Natural killer cell (primary cell): ENCODE measurements around the gene ZBTB25. TPM values are rescaled to one million over a fixed set of nuclear protein-coding genes. Genes with fewer than 3 reads are reported as not detected.

Experiments used
- ATAC-seq, 3 donors: fragments of 150-1000 bp in 2 of 3; fragments of 200-7000 bp in 1 of 3; cut with Tn5 transposase; 1 replicate in 1 of 3; 2 replicates in 2 of 3; pipeline ENCODE4 v1.10.0; 2021; ENCODE audit warnings: mild to moderate bottlenecking in 2 of 3, moderate library complexity in 2 of 3
- DNase-seq, 2 donors: peaks; one replicate each; pipeline versions ENCODE4 v3.0.0 to v3.0.0-alpha.2; 2013 to 2021; ENCODE audit warnings: mixed read lengths in 1 of 2
- H3K27ac ChIP-seq: one replicate; pipeline ENCODE4 v1.5.1; 2013; ENCODE audit warnings: mild to moderate bottlenecking, low read length
- H3K27me3 ChIP-seq: one replicate; pipeline ENCODE4 v1.6.1; 2013; ENCODE audit warnings: low read length; ENCODE audit not compliant: control insufficient read depth, insufficient read depth
- H3K36me3 ChIP-seq: one replicate; pipeline ENCODE4 v1.6.1; 2013; ENCODE audit warnings: low read length; ENCODE audit not compliant: control insufficient read depth, insufficient read depth
- H3K4me1 ChIP-seq: one replicate; pipeline ENCODE4 v1.6.1; 2013; ENCODE audit warnings: low read length; ENCODE audit not compliant: control insufficient read depth, insufficient read depth
- H3K4me3 ChIP-seq: one replicate; pipeline ENCODE4 v1.5.1; 2013; ENCODE audit warnings: low read length
- H3K9me3 ChIP-seq: one replicate; pipeline ENCODE4 v1.6.1; 2013; ENCODE audit warnings: low read length; ENCODE audit not compliant: control insufficient read depth, insufficient read depth
- H3K27ac Mint-ChIP-seq, 2 donors: one replicate each; pipeline ENCODE4 v1.8.0; 2022; ENCODE audit warnings: mild to moderate bottlenecking in 2 of 2, mixed read lengths in 2 of 2, moderate library complexity in 1 of 2
- H3K27me3 Mint-ChIP-seq, 2 donors: one replicate each; pipeline ENCODE4 v1.8.0; 2022; ENCODE audit warnings: low read depth in 2 of 2, mixed read lengths in 2 of 2
- H3K36me3 Mint-ChIP-seq: one replicate; pipeline ENCODE4 v1.8.0; 2022; ENCODE audit warnings: mixed read lengths
- H3K4me1 Mint-ChIP-seq, 2 donors: one replicate each; pipeline ENCODE4 v1.8.0; 2022; ENCODE audit warnings: mixed read lengths in 2 of 2
- H3K4me3 Mint-ChIP-seq: one replicate; pipeline ENCODE4 v1.8.0; 2022; ENCODE audit warnings: mild to moderate bottlenecking, moderate library complexity, mixed read lengths
- H3K9me3 Mint-ChIP-seq, 2 donors: one replicate each; pipeline ENCODE4 v1.8.0; 2022; ENCODE audit warnings: mixed read lengths in 2 of 2
- WGBS: methylation state at CpG from one replicate; pipeline ENCODE4 v1.1.7; 2013; ENCODE audit warnings: missing lambda C conversion rate; ENCODE audit not compliant: insufficient coverage; 5-methylcytosine and 5-hydroxymethylcytosine counted together
- intact Hi-C: fragments of 100-400 bp; cut with micrococcal nuclease; formaldehyde crosslinking; loops from one replicate; pipeline ENCODE4 v1.14.2; 2022
- total RNA-seq, 4 donors: library from RNA; stranded (reverse); fragments of 120-200 nt in 1 of 4; gene quantifications; one replicate each; pipeline versions ENCODE4 v1.2.3 to v1.2.4, GENCODE V29; 2013 to 2022
- TF ChIP-seq, protein P1 (sequence below): fragments of 200-600 bp; IDR thresholded peaks from one replicate; pipeline ENCODE4 v1.8.0; 2022; ENCODE audit warnings: antibody characterized with exemption

The ZBTB25 gene
- total RNA-seq, 3 donors from 2014 or later (not counting 1 experiment from before 2014, with no cell fraction given), result 29.7 to 36.7 (median 31.1) TPM

DNA sequence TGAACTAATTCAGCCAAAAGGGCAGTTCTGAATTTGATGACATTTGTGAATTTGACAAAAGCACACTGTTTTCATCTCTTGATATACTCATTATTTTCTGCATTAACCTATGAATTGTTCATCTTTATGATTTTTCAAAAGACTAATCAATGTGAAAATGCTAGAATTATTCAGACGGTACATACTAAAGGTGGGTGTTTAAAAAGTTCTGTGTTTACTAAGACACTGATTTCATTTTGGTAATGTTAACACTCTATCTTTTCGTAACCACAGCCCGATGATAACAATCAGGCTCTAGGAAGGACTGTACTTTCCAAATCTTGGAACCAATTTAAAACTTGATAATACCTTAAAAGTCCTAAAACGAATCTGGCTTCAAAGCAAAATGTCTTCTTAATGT, 28.9 kb downstream of the ZBTB25 start:
- ATAC-seq, result no peak
- H3K4me3 Mint-ChIP-seq, result no peak overlapping the region

DNA sequence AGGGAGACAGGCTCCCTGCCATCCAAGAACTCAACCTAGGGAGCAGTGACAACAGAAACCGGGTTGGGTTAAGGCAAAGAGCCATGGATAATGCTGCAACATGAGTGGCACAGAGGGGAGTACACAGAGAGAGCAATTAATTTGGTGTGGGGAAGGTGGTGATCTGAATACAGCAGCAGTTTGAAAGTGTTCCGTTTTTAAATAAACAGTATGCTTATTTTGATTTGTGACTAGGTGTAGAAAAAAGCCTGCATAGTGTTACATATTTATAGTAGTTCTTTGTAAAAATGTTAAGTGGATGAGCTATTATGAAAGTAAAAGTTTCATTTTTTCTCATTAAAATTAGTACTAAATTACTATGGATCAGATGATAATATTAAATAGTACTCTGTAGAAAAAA, 29.6 kb downstream of the ZBTB25 start:
- Histone ChIP-seq H3K27me3 (no peaks in the 10 kb centered on the region), H3K36me3 (peaks cover 6% of the 10 kb centered on the region), H3K9me3 (no peaks in the 10 kb centered on the region), H3K4me1 (no peaks in the 10 kb centered on the region), H3K4me3 (no peak overlapping the region), H3K27ac (no peak overlapping the region)
- Mint-ChIP-seq H3K27me3 (no peaks in the 10 kb centered on the region), H3K9me3 (no peaks in the 10 kb centered on the region), H3K4me1 (peaks cover 11 to 17% of the 10 kb centered on the region in 2 donors), H3K4me3 (no peak overlapping the region), H3K36me3 (no peaks in the 10 kb centered on the region), H3K27ac (peak overlapping the region; percentile 21 to 70)
- WGBS, result 78% methylated on average over 2 of the region's 2 CpGs
- ATAC-seq (no peak), DNase-seq (no peak)
- intact Hi-C loops, result no loop called here
- TF ChIP-seq, protein P1, sequence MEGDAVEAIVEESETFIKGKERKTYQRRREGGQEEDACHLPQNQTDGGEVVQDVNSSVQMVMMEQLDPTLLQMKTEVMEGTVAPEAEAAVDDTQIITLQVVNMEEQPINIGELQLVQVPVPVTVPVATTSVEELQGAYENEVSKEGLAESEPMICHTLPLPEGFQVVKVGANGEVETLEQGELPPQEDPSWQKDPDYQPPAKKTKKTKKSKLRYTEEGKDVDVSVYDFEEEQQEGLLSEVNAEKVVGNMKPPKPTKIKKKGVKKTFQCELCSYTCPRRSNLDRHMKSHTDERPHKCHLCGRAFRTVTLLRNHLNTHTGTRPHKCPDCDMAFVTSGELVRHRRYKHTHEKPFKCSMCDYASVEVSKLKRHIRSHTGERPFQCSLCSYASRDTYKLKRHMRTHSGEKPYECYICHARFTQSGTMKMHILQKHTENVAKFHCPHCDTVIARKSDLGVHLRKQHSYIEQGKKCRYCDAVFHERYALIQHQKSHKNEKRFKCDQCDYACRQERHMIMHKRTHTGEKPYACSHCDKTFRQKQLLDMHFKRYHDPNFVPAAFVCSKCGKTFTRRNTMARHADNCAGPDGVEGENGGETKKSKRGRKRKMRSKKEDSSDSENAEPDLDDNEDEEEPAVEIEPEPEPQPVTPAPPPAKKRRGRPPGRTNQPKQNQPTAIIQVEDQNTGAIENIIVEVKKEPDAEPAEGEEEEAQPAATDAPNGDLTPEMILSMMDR, result no peak

More for the DNA sequence above, 28.9 kb downstream of the ZBTB25 start:
- no peaks in the 10 kb centered on the region for H3K9me3 Mint-ChIP-seq
- intact Hi-C loops, result no loop called here
- TF ChIP-seq, protein P1, result no peak
- H3K27ac Mint-ChIP-seq, result no peak overlapping the region
- Histone ChIP-seq H3K4me1 (no peaks in the 10 kb centered on the region), H3K27me3 (no peaks in the 10 kb centered on the region), H3K27ac (no peak overlapping the region), H3K9me3 (no peaks in the 10 kb centered on the region), H3K36me3 (peaks cover 10% of the 10 kb centered on the region), H3K4me3 (no peak overlapping the region)
- H3K36me3 Mint-ChIP-seq, result no peaks in the 10 kb centered on the region
- peaks cover 9 to 12% of the 10 kb centered on the region in 2 donors for H3K4me1 Mint-ChIP-seq
- WGBS, result 83% methylated on average over 3 of the region's 4 CpGs
- no peaks in the 10 kb centered on the region for H3K27me3 Mint-ChIP-seq
- no peak for DNase-seq

DNA sequence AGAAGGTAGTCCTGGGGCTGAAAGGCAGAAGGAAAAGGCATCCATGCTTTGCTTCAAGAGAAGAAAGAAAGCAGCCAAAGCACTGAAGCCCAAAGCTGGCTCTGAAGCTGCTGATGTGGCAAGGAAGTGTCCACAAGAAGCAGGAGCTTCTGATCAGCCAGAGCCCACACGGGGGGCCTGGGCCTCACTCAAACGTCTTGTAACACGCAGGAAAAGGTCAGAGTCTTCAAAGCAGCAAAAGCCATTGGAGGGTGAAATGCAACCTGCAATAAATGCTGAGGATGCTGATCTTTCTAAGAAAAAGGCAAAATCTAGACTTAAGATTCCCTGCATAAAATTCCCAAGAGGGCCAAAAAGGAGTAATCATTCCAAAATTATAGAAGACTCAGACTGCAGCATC, 35.2 kb downstream of the ZBTB25 start:
- H3K4me3 Mint-ChIP-seq, result no peak overlapping the region
- DNase-seq (no peak), ATAC-seq (no peak)
- no peaks in the 10 kb centered on the region for H3K9me3 Mint-ChIP-seq
- H3K27ac Mint-ChIP-seq, result peak overlapping the region; percentile 74 to 92
- 68% methylated on average over 3 of the region's 3 CpGs for WGBS
- no peak overlapping the region for H3K4me3 ChIP-seq
- intact Hi-C loops, result loop anchor here (5.0 kb wide), 3 partner anchors 34 to 81 kb away; partner anchors contain the start of genes MTHFD1, ZBTB1 and ZBTB25
- no peaks in the 10 kb centered on the region for H3K9me3 ChIP-seq
- H3K27me3 ChIP-seq, result no peaks in the 10 kb centered on the region
- H3K27ac ChIP-seq, result no peak overlapping the region
- H3K36me3 ChIP-seq, result peaks cover 3% of the 10 kb centered on the region
- peaks cover 14% of the 10 kb centered on the region for H3K4me1 ChIP-seq
- H3K4me1 Mint-ChIP-seq, result peaks cover 47 to 48% of the 10 kb centered on the region in 2 donors
- no peaks in the 10 kb centered on the region for H3K36me3 Mint-ChIP-seq
- TF ChIP-seq, protein P1, result no peak
- no peaks in the 10 kb centered on the region for H3K27me3 Mint-ChIP-seq

DNA sequence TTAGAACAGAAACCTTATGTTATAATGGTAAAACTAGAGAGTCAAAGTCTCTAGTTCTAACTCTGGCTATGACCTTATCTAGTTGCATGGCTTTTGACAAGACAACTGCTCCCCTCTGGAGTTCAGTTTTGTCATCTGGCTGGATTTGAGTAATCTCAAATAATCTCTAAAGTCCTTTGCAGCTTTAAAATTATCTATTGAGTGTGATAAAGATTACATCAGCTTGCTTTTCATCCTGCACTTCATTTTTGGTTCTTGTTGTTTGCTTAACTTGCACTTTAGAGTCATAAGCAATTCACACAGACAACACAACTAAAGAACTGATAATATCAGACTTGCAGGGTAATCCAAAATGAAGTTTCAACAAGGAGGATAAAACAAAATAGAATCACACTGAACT, 36.1 kb downstream of the ZBTB25 start:
- Mint-ChIP-seq H3K27me3 (no peaks in the 10 kb centered on the region), H3K36me3 (no peaks in the 10 kb centered on the region), H3K4me3 (peak overlapping the region; percentile 37), H3K9me3 (no peaks in the 10 kb centered on the region), H3K27ac (peak overlapping the region; percentile 74 to 92), H3K4me1 (peaks cover 47 to 48% of the 10 kb centered on the region in 2 donors)
- TF ChIP-seq, protein P1, result no peak
- intact Hi-C loops, result loop anchor here (5.0 kb wide), 3 partner anchors 35 to 80 kb away; partner anchors contain the start of genes MTHFD1, ZBTB1 and ZBTB25
- Histone ChIP-seq H3K36me3 (peaks cover 3% of the 10 kb centered on the region), H3K4me1 (peaks cover 14% of the 10 kb centered on the region), H3K27me3 (no peaks in the 10 kb centered on the region), H3K9me3 (no peaks in the 10 kb centered on the region), H3K4me3 (no peak overlapping the region), H3K27ac (no peak overlapping the region)
- DNase-seq (no peak), ATAC-seq (no peak)
